Panc1 (cell line): ENCODE results near the gene USP32.

Experiments used
- CTCF ChIP-seq: fragments of 450-650 bp; IDR thresholded peaks from 2 replicates; pipeline ENCODE4 v1.5.1; 2017; ENCODE audit warnings: mild to moderate bottlenecking
- POLR2AphosphoS5 ChIP-seq: IDR thresholded peaks from 2 replicates; pipeline ENCODE4 v1.6.1; 2012; ENCODE audit warnings: mild to moderate bottlenecking, low read depth, low read length, moderate library complexity
- REST ChIP-seq, 2 experiments: IDR thresholded peaks; 2 replicates each; pipeline ENCODE4 v1.6.1; 2011 to 2012; ENCODE audit warnings: low read depth in 2 of 2, control low read depth in 1 of 2, low read length in 1 of 2, mild to moderate bottlenecking in 1 of 2, moderate library complexity in 1 of 2; ENCODE audit not compliant: insufficient read depth in 1 of 2
- SIN3A ChIP-seq: IDR thresholded peaks from 2 replicates; pipeline ENCODE4 v1.6.1; 2012; ENCODE audit warnings: low read depth, mild to moderate bottlenecking, low read length, moderate library complexity, borderline replicate concordance; ENCODE audit not compliant: insufficient read depth

DNA sequence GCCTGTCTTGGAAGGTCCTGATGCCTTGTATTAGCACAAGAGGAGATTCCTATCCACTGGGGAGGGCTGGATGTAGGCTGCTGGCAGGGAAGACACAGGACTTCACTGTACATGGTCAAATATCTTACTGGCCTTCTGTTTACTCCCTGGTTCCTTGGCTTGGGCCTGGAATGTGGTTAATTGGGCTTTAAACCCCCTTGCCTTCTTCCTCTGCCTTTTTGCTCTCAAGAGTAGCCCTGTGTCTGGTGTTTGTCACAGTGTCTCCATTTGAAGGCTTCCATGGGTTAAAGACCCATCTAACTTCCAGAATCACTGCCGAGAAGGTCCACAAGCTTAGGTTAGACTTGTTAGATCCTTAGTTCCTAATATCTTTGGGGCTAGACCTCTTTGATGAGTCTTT lies 23.2 kb upstream of the USP32 start:
- no peak for TF ChIP-seq POLR2AphosphoS5
- TF ChIP-seq CTCF: no peak
- TF ChIP-seq REST (IDR thresholded peaks at IDR 0.05; ENCODE audit: insufficient read depth in 1 of 2, low read depth in 2 of 2, low read length in 1 of 2): no peak
- TF ChIP-seq SIN3A: no peak
